ENCODE results near the gene IDI2. TPM values are rescaled to one million over a fixed set of nuclear protein-coding genes. Genes with fewer than 3 reads are reported as not detected.
"Not testable (repeated sequence)": the region's sequence is repeated elsewhere in the genome, so short reads cannot be mapped to it uniquely, and the experiment has no call there.

IDI2 gene
- total RNA-seq, 2 donors from 2014 or later = 0.24 TPM; not detected in 1

GRCh38 chr10:1015688-1016087 lies 10.0 kb downstream of the IDI2 start:
- no peak overlapping the region for H3K4me3 ChIP-seq
- H3K4me1 ChIP-seq = no peaks in the 10 kb centered on the region
- no peaks in the 10 kb centered on the region for H3K27me3 ChIP-seq
- TF ChIP-seq CTCF (IDR thresholded peaks at IDR 0.05) = no peak
- peaks cover 72% of the 10 kb centered on the region for H3K36me3 ChIP-seq
- no peaks in the 10 kb centered on the region for H3K9me3 ChIP-seq
- no peak for DNase-seq (ENCODE audit: low spot score)
- H3K27ac ChIP-seq = no peak overlapping the region

- H3K9me3 ChIP-seq = no peaks in the 10 kb centered on the region
- no peak for TF ChIP-seq CTCF (IDR thresholded peaks at IDR 0.05)
- DNase-seq (ENCODE audit: low spot score) = peak; percentile 0
- no peaks in the 10 kb centered on the region for H3K27me3 ChIP-seq
- no peak overlapping the region for H3K4me3 ChIP-seq
- peaks cover 94% of the 10 kb centered on the region for H3K36me3 ChIP-seq
- no peak overlapping the region for H3K27ac ChIP-seq
- H3K4me1 ChIP-seq = no peaks in the 10 kb centered on the region
These were observed 14.0 kb downstream of the IDI2 start for GRCh38 chr10:1011696-1012095.

GRCh38 chr10:1010703-1011102 lies 15.0 kb downstream of the IDI2 start:
- peaks cover 94% of the 10 kb centered on the region for H3K36me3 ChIP-seq

GRCh38 chr10:1009947-1010346 lies 15.7 kb downstream of the IDI2 start:
- not testable (repeated sequence) for H3K27me3 ChIP-seq; H3K4me3 ChIP-seq; H3K9me3 ChIP-seq; H3K4me1 ChIP-seq; DNase-seq (ENCODE audit: low spot score); H3K27ac ChIP-seq
- peaks cover 98% of the 10 kb centered on the region for H3K36me3 ChIP-seq

More at GRCh38 chr10:1010703-1011102, 15.0 kb downstream of the IDI2 start:
- no peaks in the 10 kb centered on the region for H3K9me3 ChIP-seq
- H3K4me3 ChIP-seq = no peak overlapping the region
- TF ChIP-seq CTCF (IDR thresholded peaks at IDR 0.05) = no peak
- no peaks in the 10 kb centered on the region for H3K4me1 ChIP-seq
- no peaks in the 10 kb centered on the region for H3K27me3 ChIP-seq
- peak; percentile 2 for DNase-seq (ENCODE audit: low spot score)
- H3K27ac ChIP-seq = no peak overlapping the region

- TF ChIP-seq CTCF (IDR thresholded peaks at IDR 0.05) = no peak
- DNase-seq (ENCODE audit: low spot score) = peak; percentile 28
- H3K9me3 ChIP-seq = no peaks in the 10 kb centered on the region
These were observed 16.6 kb downstream of the IDI2 start for GRCh38 chr10:1009071-1009494.

GRCh38 chr10:1007583-1007982 lies 18.1 kb downstream of the IDI2 start:
- Histone ChIP-seq H3K27me3 (no peaks in the 10 kb centered on the region), H3K9me3 (peaks cover 0 to 9% of the 10 kb centered on the region in 2 donors), H3K4me3 (no peak overlapping the region), H3K4me1 (no peaks in the 10 kb centered on the region), H3K36me3 (peaks cover 98% of the 10 kb centered on the region), H3K27ac (no peak overlapping the region)
- peak; percentile 26 for DNase-seq (ENCODE audit: low spot score)
- no peak for TF ChIP-seq CTCF (IDR thresholded peaks at IDR 0.05)

More at GRCh38 chr10:1009071-1009494, 16.6 kb downstream of the IDI2 start:
- peaks cover 98% of the 10 kb centered on the region for H3K36me3 ChIP-seq
- no peaks in the 10 kb centered on the region for H3K4me1 ChIP-seq
- no peaks in the 10 kb centered on the region for H3K27me3 ChIP-seq
- no peak overlapping the region for H3K4me3 ChIP-seq
- no peak overlapping the region for H3K27ac ChIP-seq
